HepG2 (cell line): ENCODE results near the gene EPM2A. TPM values are rescaled to one million over a fixed set of nuclear protein-coding genes. Genes with fewer than 3 reads are reported as not detected.

Experiments used
- ATAC-seq: fragments of 200-7000 bp; cut with Tn5 transposase; 3 replicates; pipeline ENCODE4 v1.9.1; 2020; ENCODE audit warnings: mild to moderate bottlenecking, moderate library complexity
- BruUV-seq: library from RNA; stranded (reverse); fragments of 400-500 nt; replicated peaks from 2 replicates; lab custom pipeline; 2021; lab: Mats Ljungman, UMichigan
- CTCF ChIA-PET: fragments of 300-600 bp; formaldehyde crosslinking; extraction: SDS; loops from one replicate; lab custom pipeline; 2021; ENCODE audit warnings: low total read pairs, inconsistent platforms, low intra/inter-chr PET ratio; lab: Yijun Ruan, JAX
- POLR2A ChIA-PET: fragments of 350-600 bp; sonication (Branson Sonifier 250); formaldehyde crosslinking; loops from one replicate; lab custom pipeline; 2020; ENCODE audit warnings: antibody characterized with exemption, inconsistent platforms; lab: Yijun Ruan, JAX
- DNase-seq: peaks from one replicate; pipeline ENCODE4 v3.0.0-alpha.2; 2015; ENCODE audit warnings: low spot score
- FAIRE-seq: peaks from 3 replicates; lab custom pipeline; 2011; peaks lifted over from hg19 to GRCh38; lab: Jason Lieb, UNC
- H2AFZ ChIP-seq: one replicate; pipeline ENCODE4 v1.6.1; 2011; ENCODE audit warnings: low read length, inconsistent platforms
- H3K27ac ChIP-seq: fragments of 300-600 bp; 3 replicates; pipeline ENCODE4 v1.8.0; 2011; ENCODE audit warnings: mixed run types, mild to moderate bottlenecking, mixed read lengths, low read length, inconsistent platforms; ENCODE audit not compliant: insufficient read depth; ENCODE audit errors: extremely low read length
- H3K27me3 ChIP-seq, 2 experiments: fragments of 200-600 bp in 1 of 2; 2 replicates in 1 of 2; 3 replicates in 1 of 2; pipeline versions ENCODE4 v1.6.0 to v1.8.0; 2011; ENCODE audit warnings: low read length in 2 of 2, mild to moderate bottlenecking in 2 of 2, moderate library complexity in 2 of 2, inconsistent platforms in 1 of 2; ENCODE audit not compliant: insufficient read depth in 2 of 2, control insufficient read depth in 1 of 2
- H3K36me3 ChIP-seq, 2 experiments: fragments of 200-600 bp in 1 of 2; replicated peaks in 1 of 2; 2 replicates in 1 of 2; 3 replicates in 1 of 2; pipeline versions ENCODE4 v1.5.1 to v1.8.0; 2011; ENCODE audit warnings: low read length in 2 of 2, inconsistent platforms in 1 of 2; ENCODE audit not compliant: insufficient read depth in 2 of 2, control insufficient read depth in 1 of 2
- H3K4me1 ChIP-seq: 2 replicates; pipeline ENCODE4 v1.5.1; 2012; ENCODE audit warnings: low read length, inconsistent platforms; ENCODE audit not compliant: insufficient read depth
- H3K4me2 ChIP-seq: 2 replicates; pipeline ENCODE4 v1.6.0; 2011; ENCODE audit warnings: low read depth, low read length, inconsistent platforms
- H3K4me3 ChIP-seq, 3 experiments: fragments of 200-600 bp in 1 of 3; sonication (generic), shearing (Covaris generic) in 1 of 3; replicated peaks in 1 of 3; 2 replicates each; pipeline ENCODE4 v1.5.1; 2011 to 2016; ENCODE audit warnings: low read length in 3 of 3, inconsistent platforms in 2 of 3, low read depth in 2 of 3, mild to moderate bottlenecking in 2 of 3, control low read depth in 1 of 3, mixed read lengths in 1 of 3; ENCODE audit not compliant: insufficient read depth in 1 of 3
- H3K79me2 ChIP-seq: one replicate; pipeline ENCODE4 v1.6.1; 2011; ENCODE audit warnings: low read length, inconsistent platforms; ENCODE audit not compliant: insufficient read depth
- H3K9ac ChIP-seq: 2 replicates; pipeline ENCODE4 v1.6.0; 2011; ENCODE audit warnings: mild to moderate bottlenecking, low read depth, low read length, inconsistent platforms; ENCODE audit not compliant: insufficient read depth
- H3K9me3 ChIP-seq: 2 replicates; pipeline ENCODE4 v1.5.1; 2012; ENCODE audit warnings: mild to moderate bottlenecking, low read length
- H4K20me1 ChIP-seq: 2 replicates; pipeline ENCODE4 v1.6.0; 2011; ENCODE audit warnings: inconsistent platforms, mild to moderate bottlenecking, low read length, moderate library complexity; ENCODE audit not compliant: insufficient read depth
- HDAC1 ChIP-seq: sonication (generic); formaldehyde crosslinking; IDR thresholded peaks from 2 replicates; pipeline ENCODE4 v1.5.1; 2020; ENCODE audit warnings: mild to moderate bottlenecking, missing genetic modification reagents
- NFKB2 ChIP-seq: sonication (generic); formaldehyde crosslinking; IDR thresholded peaks from 2 replicates; pipeline ENCODE4 v1.4.0; 2020; ENCODE audit warnings: missing genetic modification reagents, borderline replicate concordance
- NR2F2 ChIP-seq: IDR thresholded peaks from 2 replicates; pipeline ENCODE4 v1.6.1; 2012; ENCODE audit warnings: low read depth, inconsistent platforms, borderline replicate concordance
- SP5 ChIP-seq: IDR thresholded peaks from 2 replicates; pipeline ENCODE4 v1.6.1; 2016; ENCODE audit warnings: low read depth, borderline replicate concordance
- TERF1 ChIP-seq: sonication (generic); formaldehyde crosslinking; IDR thresholded peaks from 2 replicates; pipeline ENCODE4 v1.8.0; 2022; ENCODE audit warnings: mild to moderate bottlenecking, missing genetic modification reagents, moderate library complexity
- ZXDC ChIP-seq: sonication (generic); formaldehyde crosslinking; IDR thresholded peaks from 2 replicates; pipeline ENCODE4 v1.5.0; 2020; ENCODE audit warnings: mild to moderate bottlenecking, missing genetic modification reagents
- WGBS: methylation state at CpG from one replicate; pipeline ENCODE4 v1.1.6; 2017; ENCODE audit warnings: low lambda C conversion rate; 5-methylcytosine and 5-hydroxymethylcytosine counted together
- in situ Hi-C: cut with HindIII; loops from 2 replicates; pipeline ENCODE4 v1.10.0; 2017; ENCODE audit warnings: low pct_unique_long_range_greater_than_20kb; ENCODE audit not compliant: extremely low pct_ligation_motif_present
- intact Hi-C: fragments of 100-400 bp; cut with micrococcal nuclease; formaldehyde crosslinking; loops from one replicate; pipeline ENCODE4 v1.10.0; 2022; ENCODE audit not compliant: unreplicated experiment
- polyA plus RNA-seq, 8 experiments: library from polyadenylated mRNA; depleted of rRNA in 3 of 8; stranded (reverse) in 7 of 8; unstranded in 1 of 8; fragments of >200 nt; fragmentation: Illumina TruSeq in 4 of 8; extraction: Trizol in 4 of 8; gene quantifications; 2 replicates each; pipeline versions ENCODE4 v1.2.1 to v1.2.3, GENCODE V29; 2011 to 2016; ENCODE audit warnings: low read depth in 4 of 8, missing spikeins in 1 of 8, mixed read lengths in 1 of 8; ENCODE audit not compliant: insufficient read depth in 1 of 8
- total RNA-seq, 5 experiments: library from RNA; depleted of rRNA; stranded (reverse); fragments of >200 nt; fragmentation: Illumina TruSeq; extraction: Trizol; gene quantifications; 2 replicates each; pipeline ENCODE4 v1.2.3, GENCODE V29; 2016; ENCODE audit warnings: low read depth in 1 of 5
- TF ChIP-seq, protein P1 (sequence below): IDR thresholded peaks from 2 replicates; pipeline ENCODE4 v1.6.1; 2016; ENCODE audit warnings: low read depth

Gene EPM2A
- total and polyA plus RNA-seq, 2 of the 13 experiments (the other 11 are each of a cell fraction or from before 2014, with no cell fraction given): 4.6 to 9.2 TPM

DNA sequence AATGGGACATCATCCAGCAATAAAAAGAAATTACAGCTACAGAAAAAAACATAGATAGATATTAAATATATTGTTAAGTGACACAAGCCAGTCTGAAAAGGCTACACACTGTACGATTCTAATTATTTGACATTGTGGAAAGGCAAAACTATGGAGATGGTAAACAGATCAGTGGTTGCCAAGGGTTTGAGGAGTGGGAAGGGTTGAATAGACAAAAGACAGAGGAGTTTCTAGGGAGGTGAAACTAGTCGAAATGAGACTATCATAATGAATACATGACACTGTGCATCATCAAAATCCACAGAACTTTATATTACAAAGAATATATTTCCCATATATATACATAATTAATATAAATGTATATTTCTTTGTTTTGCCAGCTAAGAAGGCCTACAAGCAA lies 9.8 kb downstream of the EPM2A start (continued):
- TF ChIP-seq NR2F2 (no peak), TERF1 (CRISPR knock-in tag) (no peak)

- DNase-seq (peak; percentile 17), FAIRE-seq (peak; percentile 8), ATAC-seq (no peak)
- ChIA-PET CTCF (no interaction called here), POLR2A (interaction anchor here (1.1 kb wide), 1 partner anchor 11 kb away, joined by 5 read pairs; the partner anchor contains the start of gene EPM2A)
- no peak for TF ChIP-seq ZXDC (CRISPR knock-in tag)
- no peak for TF ChIP-seq SP5 (CRISPR knock-in tag)
- no peak for TF ChIP-seq HDAC1
- TF ChIP-seq NFKB2 (CRISPR knock-in tag): no peak
- TF ChIP-seq, protein P1, sequence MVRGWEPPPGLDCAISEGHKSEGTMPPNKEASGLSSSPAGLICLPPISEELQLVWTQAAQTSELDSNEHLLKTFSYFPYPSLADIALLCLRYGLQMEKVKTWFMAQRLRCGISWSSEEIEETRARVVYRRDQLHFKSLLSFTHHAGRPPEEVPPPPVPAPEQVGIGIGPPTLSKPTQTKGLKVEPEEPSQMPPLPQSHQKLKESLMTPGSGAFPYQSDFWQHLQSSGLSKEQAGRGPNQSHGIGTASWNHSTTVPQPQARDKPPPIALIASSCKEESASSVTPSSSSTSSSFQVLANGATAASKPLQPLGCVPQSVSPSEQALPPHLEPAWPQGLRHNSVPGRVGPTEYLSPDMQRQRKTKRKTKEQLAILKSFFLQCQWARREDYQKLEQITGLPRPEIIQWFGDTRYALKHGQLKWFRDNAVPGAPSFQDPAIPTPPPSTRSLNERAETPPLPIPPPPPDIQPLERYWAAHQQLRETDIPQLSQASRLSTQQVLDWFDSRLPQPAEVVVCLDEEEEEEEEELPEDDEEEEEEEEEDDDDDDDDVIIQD (CRISPR knock-in tag): no peak
- Histone ChIP-seq H3K27me3 (no peaks in the 10 kb centered on the region), H3K4me3 (no peak overlapping the region), H3K36me3 (no peaks in the 10 kb centered on the region), H3K27ac (no peak overlapping the region), H2AFZ (no peak overlapping the region), H4K20me1 (no peaks in the 10 kb centered on the region), H3K4me1 (peaks cover 6% of the 10 kb centered on the region; the same call in 1 of the 2 replicates), H3K4me2 (no peak overlapping the region), H3K9me3 (peaks cover 5% of the 10 kb centered on the region), H3K9ac (no peak overlapping the region), H3K79me2 (no peaks in the 10 kb centered on the region)
- in situ Hi-C loops: no loop called here
- intact Hi-C loops: no loop called here
- no TSS peak for BruUV-seq
- 93% methylated on average over 1 of the region's 1 CpG for whole genome bisulfite sequencing
Observed at GRCh38 chr6:145723646-145724045, 11.7 kb downstream of the EPM2A start.
